ENCODE data around the gene ZNF853. TPM values are rescaled to one million over a fixed set of nuclear protein-coding genes. Genes with fewer than 3 reads are reported as not detected.

The ZNF853 gene
- total and polyA plus RNA-seq, 2 donors (not counting 1 experiment from before 2014, with no cell fraction given): 2.5 to 6.3 TPM

GRCh38 chr7:6621195-6622133, 6.1 kb downstream of the ZNF853 start:
- peak overlapping the region; percentile 39 for H3K27ac Mint-ChIP-seq
- CTCF ChIA-PET: interaction anchor here (0.7 to 1.5 kb wide), 3 partner anchors 28 to 32 kb away, joined by 3 read pairs; partner anchors contain the start of gene INTS15
- Histone ChIP-seq H3K9ac (ENCODE audit: low read length) (peak overlapping the region; percentile 4), H3K79me2 (ENCODE audit: control insufficient read depth, insufficient read depth, low read length) (no peaks in the 10 kb centered on the region), H3K9me3 (ENCODE audit: control extremely low read depth in 1 of 3, control insufficient read depth in 2 of 3, insufficient read depth in 1 of 3, low read length in 2 of 3) (peaks cover 0 to 7% (median 0%) of the 10 kb centered on the region in 3 donors), H3K4me2 (replicated peaks; ENCODE audit: low read depth, low read length, poor library complexity, severe bottlenecking) (peak overlapping the region; percentile 56), H3K4me1 (ENCODE audit: control insufficient read depth in 2 of 2, insufficient read depth in 2 of 2, low read length in 2 of 2) (peaks cover 23 to 48% of the 10 kb centered on the region in 2 donors), H3K4me3 (ENCODE audit: control extremely low read depth in 1 of 5, extremely low read depth in 1 of 5, insufficient read depth in 1 of 5, low read depth in 2 of 5, low read length in 4 of 5) (peak overlapping the region in 2 of 5 experiments; percentile 5 to 23), H2AFZ (ENCODE audit: insufficient read depth, low read depth, low read length, poor library complexity, severe bottlenecking) (peak overlapping the region; percentile 61), H3K27ac (ENCODE audit: low read length in 2 of 2) (no peak overlapping the region), H4K20me1 (ENCODE audit: control insufficient read depth, insufficient read depth, low read length, poor library complexity, severe bottlenecking) (no peaks in the 10 kb centered on the region), H3K36me3 (replicated peaks in 1 of 2; ENCODE audit: control extremely low read depth in 1 of 2, control insufficient read depth in 1 of 2, extremely low read depth in 1 of 2, insufficient read depth in 2 of 2, low read length in 1 of 2) (no peaks in the 10 kb centered on the region), H3K27me3 (replicated peaks in 1 of 4; ENCODE audit: control extremely low read depth in 1 of 4, control insufficient read depth in 3 of 4, insufficient read depth in 4 of 4, low read length in 3 of 4) (no peaks in the 10 kb centered on the region)
- POLR2A ChIA-PET: interaction anchor here (0.6 kb wide), 1 partner anchor 174 kb away, joined by 7 read pairs; the partner anchor contains the start of gene DAGLB
- TF ChIP-seq, protein P1, sequence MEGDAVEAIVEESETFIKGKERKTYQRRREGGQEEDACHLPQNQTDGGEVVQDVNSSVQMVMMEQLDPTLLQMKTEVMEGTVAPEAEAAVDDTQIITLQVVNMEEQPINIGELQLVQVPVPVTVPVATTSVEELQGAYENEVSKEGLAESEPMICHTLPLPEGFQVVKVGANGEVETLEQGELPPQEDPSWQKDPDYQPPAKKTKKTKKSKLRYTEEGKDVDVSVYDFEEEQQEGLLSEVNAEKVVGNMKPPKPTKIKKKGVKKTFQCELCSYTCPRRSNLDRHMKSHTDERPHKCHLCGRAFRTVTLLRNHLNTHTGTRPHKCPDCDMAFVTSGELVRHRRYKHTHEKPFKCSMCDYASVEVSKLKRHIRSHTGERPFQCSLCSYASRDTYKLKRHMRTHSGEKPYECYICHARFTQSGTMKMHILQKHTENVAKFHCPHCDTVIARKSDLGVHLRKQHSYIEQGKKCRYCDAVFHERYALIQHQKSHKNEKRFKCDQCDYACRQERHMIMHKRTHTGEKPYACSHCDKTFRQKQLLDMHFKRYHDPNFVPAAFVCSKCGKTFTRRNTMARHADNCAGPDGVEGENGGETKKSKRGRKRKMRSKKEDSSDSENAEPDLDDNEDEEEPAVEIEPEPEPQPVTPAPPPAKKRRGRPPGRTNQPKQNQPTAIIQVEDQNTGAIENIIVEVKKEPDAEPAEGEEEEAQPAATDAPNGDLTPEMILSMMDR (IDR thresholded peaks at IDR 0.05): no peak
- TF ChIP-seq EZH2 (IDR thresholded peaks at IDR 0.05; ENCODE audit: borderline replicate concordance, insufficient read depth, low read depth, low read length, poor library complexity, severe bottlenecking): no peak
- peak overlapping the region; percentile 49 for H3K4me3 Mint-ChIP-seq
- no peaks in the 10 kb centered on the region for H3K9me3 Mint-ChIP-seq (ENCODE audit: insufficient read depth)
- 73% methylated on average over 20 of the region's 20 CpGs for WGBS (ENCODE audit: insufficient coverage)
- no peaks in the 10 kb centered on the region for H3K27me3 Mint-ChIP-seq
- DNase-seq: peak; percentile 53
- ATAC-seq (ENCODE audit: low read depth): peak; percentile 18
- intact Hi-C loops (cut with micrococcal nuclease): no loop called here
- H3K4me1 Mint-ChIP-seq: peaks cover 43% of the 10 kb centered on the region

Data from B cell (primary cell).